A549 (cell line): ENCODE results near the gene TIE1. TPM values are rescaled to one million over a fixed set of nuclear protein-coding genes. Genes with fewer than 3 reads are reported as not detected.
"Not testable (repeated sequence)": the region's sequence is repeated elsewhere in the genome, so short reads cannot be mapped to it uniquely, and the experiment has no call there.

Source experiments
- ATAC-seq, 2 experiments: fragments of 200-7000 bp in 1 of 2; fragments of >200 bp in 1 of 2; cut with Nextera tagmentation in 1 of 2; cut with Tn5 transposase in 1 of 2; 3 replicates each; pipeline versions ENCODE4 v1.8.0 to v1.9.1; 2018 to 2020; ENCODE audit warnings: mild to moderate bottlenecking in 1 of 2, moderate library complexity in 1 of 2
- CTCF ChIA-PET: fragments of 300-600 bp; sonication (Branson Sonifier 250); formaldehyde crosslinking; extraction: SDS; loops from one replicate; lab custom pipeline; 2021; ENCODE audit warnings: antibody characterized with exemption, inconsistent platforms; lab: Yijun Ruan, JAX
- POLR2A ChIA-PET: fragments of 350-600 bp; formaldehyde crosslinking; extraction: SDS; loops from one replicate; lab custom pipeline; 2021; ENCODE audit warnings: antibody characterized with exemption, inconsistent platforms; lab: Yijun Ruan, JAX
- DNase-seq, 2 experiments: peaks; one replicate each; pipeline versions ENCODE4 v3.0.0 to v3.0.0-alpha.2; 2011 to 2016; ENCODE audit warnings: low read depth in 1 of 2, low spot score in 1 of 2
- FAIRE-seq: peaks from 2 replicates; lab custom pipeline; 2011; peaks lifted over from hg19 to GRCh38; lab: Jason Lieb, UNC
- H3K27ac ChIP-seq, 2 experiments: fragments of >200 bp; sonication (Bioruptor Twin); formaldehyde crosslinking; 3 replicates each; pipeline ENCODE4 v1.5.1; 2016 to 2017
- H3K4me1 ChIP-seq: fragments of >200 bp; sonication (Bioruptor Twin); formaldehyde crosslinking; 3 replicates; pipeline ENCODE4 v1.6.1; 2016
- H3K4me2 ChIP-seq: fragments of >200 bp; sonication (Bioruptor Twin); formaldehyde crosslinking; 3 replicates; pipeline ENCODE4 v1.6.1; 2016
- H3K4me3 ChIP-seq: fragments of >200 bp; sonication (Bioruptor Twin); formaldehyde crosslinking; 3 replicates; pipeline ENCODE4 v1.5.1; 2016
- H3K9me3 ChIP-seq: fragments of >200 bp; sonication (Bioruptor Twin); formaldehyde crosslinking; 3 replicates; pipeline ENCODE4 v1.6.1; 2016
- CHD2 ChIP-seq: fragments of 150-350 bp; IDR thresholded peaks from 2 replicates; pipeline ENCODE4 v1.6.1; 2014; ENCODE audit warnings: low read length; ENCODE audit not compliant: partially characterized antibody
- EHF ChIP-seq: fragments of 250-450 bp; sonication (Bioruptor Pico); IDR thresholded peaks from 2 replicates; pipeline ENCODE4 v1.5.0; 2020; ENCODE audit warnings: mild to moderate bottlenecking
- EHMT2 ChIP-seq: fragments of 200-600 bp; sonication (generic); IDR thresholded peaks from 2 replicates; pipeline ENCODE4 v1.6.1; 2016; ENCODE audit warnings: antibody characterized with exemption, low read depth, mild to moderate bottlenecking, moderate library complexity
- ESRRA ChIP-seq: fragments of 150-350 bp; IDR thresholded peaks from 2 replicates; pipeline ENCODE4 v1.6.1; 2014; ENCODE audit warnings: mild to moderate bottlenecking, low read length, borderline replicate concordance
- FOXS1 ChIP-seq: fragments of 250-450 bp; sonication (Bioruptor Pico); IDR thresholded peaks from 2 replicates; pipeline ENCODE4 v1.5.0; 2020; ENCODE audit warnings: mild to moderate bottlenecking, moderate library complexity
- HEYL ChIP-seq: fragments of 250-450 bp; sonication (Bioruptor Pico); IDR thresholded peaks from 2 replicates; pipeline ENCODE4 v1.8.0; 2021; ENCODE audit warnings: mild to moderate bottlenecking, moderate library complexity
- HOXA7 ChIP-seq: fragments of 250-450 bp; sonication (Bioruptor Pico); IDR thresholded peaks from 2 replicates; pipeline ENCODE4 v1.5.0; 2020; ENCODE audit warnings: mild to moderate bottlenecking, moderate library complexity
- KDM5A ChIP-seq: fragments of 200-600 bp; sonication (generic); IDR thresholded peaks from 2 replicates; pipeline ENCODE4 v1.6.1; 2016; ENCODE audit warnings: antibody characterized with exemption, mild to moderate bottlenecking
- NFE2L2 ChIP-seq: fragments of 150-350 bp; conservative IDR thresholded peaks from 2 replicates; pipeline ENCODE4 v1.6.1; 2014; ENCODE audit warnings: low read length
- NR3C1 ChIP-seq: fragments of >200 bp; sonication (Bioruptor Twin); formaldehyde crosslinking; IDR thresholded peaks from 3 replicates; pipeline ENCODE4 v1.6.1; 2017
- PHF8 ChIP-seq: fragments of 200-600 bp; sonication (generic); IDR thresholded peaks from 2 replicates; pipeline ENCODE4 v1.6.1; 2016; ENCODE audit warnings: low read depth, mild to moderate bottlenecking, antibody characterized with exemption, moderate library complexity, borderline replicate concordance
- POLR2A ChIP-seq: IDR thresholded peaks from 2 replicates; pipeline ENCODE4 v1.6.1; 2012; ENCODE audit warnings: mild to moderate bottlenecking, low read length
- RCOR1 ChIP-seq: fragments of 150-350 bp; IDR thresholded peaks from 2 replicates; pipeline ENCODE4 v1.6.1; 2014; ENCODE audit warnings: antibody characterized with exemption, low read length, low read depth
- RNF2 ChIP-seq: fragments of 200-600 bp; sonication (generic); IDR thresholded peaks from 2 replicates; pipeline ENCODE4 v1.6.1; 2016; ENCODE audit warnings: low read depth, mild to moderate bottlenecking, antibody characterized with exemption, moderate library complexity, borderline replicate concordance
- TP53 ChIP-seq: fragments of 250-450 bp; sonication (Bioruptor Pico); IDR thresholded peaks from 2 replicates; pipeline ENCODE4 v1.5.0; 2021; ENCODE audit warnings: mild to moderate bottlenecking, moderate library complexity
- WGBS: methylation state at CpG from one replicate; pipeline ENCODE4 v1.1.6; 2017; ENCODE audit errors: missing lambda C conversion rate; 5-methylcytosine and 5-hydroxymethylcytosine counted together
- polyA plus RNA-seq, 4 experiments: library from polyadenylated mRNA; depleted of rRNA in 3 of 4; stranded (reverse); fragments of >200 nt; fragmentation: RNase III in 1 of 4; extraction: RNeasy Plus Mini Kit Qiagen cat#74134 plus additional on column Dnase treatment in 1 of 4; gene quantifications; 2 replicates in 3 of 4; 3 replicates in 1 of 4; pipeline ENCODE4 v1.2.3, GENCODE V29; 2011 to 2017
- TF ChIP-seq, protein P1 (sequence below): fragments of >200 bp; sonication (Bioruptor Twin); formaldehyde crosslinking; IDR thresholded peaks from 3 replicates; pipeline ENCODE4 v1.6.1; 2016
- TF ChIP-seq, protein P2 (sequence below): IDR thresholded peaks from 2 replicates; pipeline ENCODE4 v1.6.1; 2012
- TF ChIP-seq, protein P3 (sequence below): fragments of 150-350 bp; IDR thresholded peaks from 2 replicates; pipeline ENCODE4 v1.6.1; 2014; ENCODE audit warnings: low read depth, mild to moderate bottlenecking, low read length
- TF ChIP-seq, protein P4 (sequence below): fragments of >200 bp; sonication (Bioruptor Twin); formaldehyde crosslinking; IDR thresholded peaks from 2 replicates; pipeline ENCODE4 v1.6.1; 2016
- TF ChIP-seq, protein P5 (sequence below): fragments of 200-600 bp; sonication (generic); IDR thresholded peaks from 2 replicates; pipeline ENCODE4 v1.6.1; 2016; ENCODE audit warnings: antibody characterized with exemption, mild to moderate bottlenecking, moderate library complexity
- TF ChIP-seq, protein P6 (sequence below): fragments of >200 bp; sonication (Bioruptor Twin); formaldehyde crosslinking; IDR thresholded peaks from 3 replicates; pipeline ENCODE4 v1.5.1; 2016

TIE1 gene
- polyA plus RNA-seq, 2 of the 4 experiments (the other 2 are of a cell fraction): not detected

DNA sequence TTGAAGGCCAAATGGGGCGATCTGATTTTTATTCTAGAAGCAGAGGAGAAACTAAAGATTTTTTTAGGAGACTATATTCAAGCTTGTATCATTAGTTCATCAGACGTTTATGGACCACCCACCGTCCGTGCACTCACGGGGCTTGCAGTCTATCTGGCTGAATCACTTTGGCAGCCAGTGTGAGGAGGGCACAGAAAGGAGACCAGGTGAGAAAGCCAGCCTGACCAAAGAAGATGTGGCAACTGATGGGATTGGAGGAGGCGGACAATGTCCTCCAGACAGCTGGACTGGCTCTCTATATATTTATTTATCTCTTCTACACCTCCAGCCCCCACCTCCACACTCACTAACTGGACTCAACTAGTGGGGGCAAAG lies 67.9 kb downstream of the TIE1 start:
- peak overlapping the region; percentile 98 for H3K4me2 ChIP-seq
- peak overlapping the region; percentile 94 to 99 for H3K27ac ChIP-seq
- peaks cover 50% of the 10 kb centered on the region for H3K4me1 ChIP-seq
- ATAC-seq (no peak), DNase-seq (no peak), FAIRE-seq (no peak)
- no peaks in the 10 kb centered on the region for H3K9me3 ChIP-seq
- CTCF ChIA-PET: interaction anchor here (0.7 to 2.4 kb wide), 7 partner anchors 9 to 250 kb away, joined by 3 to 10 read pairs (median 4); no protein-coding TSS in a partner anchor
- POLR2A ChIA-PET: interaction anchor here (0.7 to 2.4 kb wide), 8 partner anchors 10 to 281 kb away, joined by 3 to 37 read pairs (median 4); partner anchors contain the start of genes CDC20, HYI and KDM4A
- peak overlapping the region; percentile 90 for H3K4me3 ChIP-seq
- no peak for TF ChIP-seq EHF (CRISPR knock-in tag)
- TF ChIP-seq, protein P1, sequence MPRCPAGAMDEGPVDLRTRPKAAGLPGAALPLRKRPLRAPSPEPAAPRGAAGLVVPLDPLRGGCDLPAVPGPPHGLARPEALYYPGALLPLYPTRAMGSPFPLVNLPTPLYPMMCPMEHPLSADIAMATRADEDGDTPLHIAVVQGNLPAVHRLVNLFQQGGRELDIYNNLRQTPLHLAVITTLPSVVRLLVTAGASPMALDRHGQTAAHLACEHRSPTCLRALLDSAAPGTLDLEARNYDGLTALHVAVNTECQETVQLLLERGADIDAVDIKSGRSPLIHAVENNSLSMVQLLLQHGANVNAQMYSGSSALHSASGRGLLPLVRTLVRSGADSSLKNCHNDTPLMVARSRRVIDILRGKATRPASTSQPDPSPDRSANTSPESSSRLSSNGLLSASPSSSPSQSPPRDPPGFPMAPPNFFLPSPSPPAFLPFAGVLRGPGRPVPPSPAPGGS: no peak
- TF ChIP-seq, protein P2, sequence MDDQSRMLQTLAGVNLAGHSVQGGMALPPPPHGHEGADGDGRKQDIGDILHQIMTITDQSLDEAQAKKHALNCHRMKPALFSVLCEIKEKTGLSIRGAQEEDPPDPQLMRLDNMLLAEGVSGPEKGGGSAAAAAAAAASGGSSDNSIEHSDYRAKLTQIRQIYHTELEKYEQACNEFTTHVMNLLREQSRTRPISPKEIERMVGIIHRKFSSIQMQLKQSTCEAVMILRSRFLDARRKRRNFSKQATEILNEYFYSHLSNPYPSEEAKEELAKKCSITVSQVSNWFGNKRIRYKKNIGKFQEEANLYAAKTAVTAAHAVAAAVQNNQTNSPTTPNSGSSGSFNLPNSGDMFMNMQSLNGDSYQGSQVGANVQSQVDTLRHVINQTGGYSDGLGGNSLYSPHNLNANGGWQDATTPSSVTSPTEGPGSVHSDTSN: no peak
- TF ChIP-seq CHD2: no peak
- TF ChIP-seq, protein P3, sequence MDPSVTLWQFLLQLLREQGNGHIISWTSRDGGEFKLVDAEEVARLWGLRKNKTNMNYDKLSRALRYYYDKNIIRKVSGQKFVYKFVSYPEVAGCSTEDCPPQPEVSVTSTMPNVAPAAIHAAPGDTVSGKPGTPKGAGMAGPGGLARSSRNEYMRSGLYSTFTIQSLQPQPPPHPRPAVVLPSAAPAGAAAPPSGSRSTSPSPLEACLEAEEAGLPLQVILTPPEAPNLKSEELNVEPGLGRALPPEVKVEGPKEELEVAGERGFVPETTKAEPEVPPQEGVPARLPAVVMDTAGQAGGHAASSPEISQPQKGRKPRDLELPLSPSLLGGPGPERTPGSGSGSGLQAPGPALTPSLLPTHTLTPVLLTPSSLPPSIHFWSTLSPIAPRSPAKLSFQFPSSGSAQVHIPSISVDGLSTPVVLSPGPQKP: no peak
- TF ChIP-seq HEYL (CRISPR knock-in tag): no peak
- no peak for TF ChIP-seq KDM5A
- TF ChIP-seq NR3C1: no peak
- 7% methylated on average over 6 of the region's 6 CpGs for WGBS

DNA sequence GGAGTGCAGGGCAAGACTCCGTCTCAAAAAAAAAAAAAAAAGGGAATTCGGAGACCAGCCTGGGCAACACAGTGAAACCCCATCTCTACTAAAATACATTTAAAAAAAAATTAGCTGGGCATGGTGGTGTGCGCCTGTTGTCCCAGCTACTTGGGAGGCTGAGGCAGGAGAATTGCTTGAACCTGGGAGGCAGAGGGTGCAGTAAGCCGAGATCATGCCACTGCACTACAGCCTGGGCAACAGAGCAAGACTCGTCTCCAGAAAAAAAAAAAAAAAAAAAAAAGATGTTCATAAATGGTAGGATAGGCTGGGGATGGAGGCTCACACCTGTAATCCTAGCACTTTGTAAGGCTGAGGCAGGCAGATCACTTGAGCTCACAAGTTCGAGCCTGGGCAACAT lies 69.0 kb downstream of the TIE1 start:
- CTCF ChIA-PET: interaction anchor here (0.7 to 1.3 kb wide), 4 partner anchors 12 to 58 kb away, joined by 3 read pairs; partner anchors contain the start of genes CDC20 and MED8
- 92% methylated on average over 6 of the region's 6 CpGs for WGBS
- FAIRE-seq: not testable (repeated sequence)

DNA sequence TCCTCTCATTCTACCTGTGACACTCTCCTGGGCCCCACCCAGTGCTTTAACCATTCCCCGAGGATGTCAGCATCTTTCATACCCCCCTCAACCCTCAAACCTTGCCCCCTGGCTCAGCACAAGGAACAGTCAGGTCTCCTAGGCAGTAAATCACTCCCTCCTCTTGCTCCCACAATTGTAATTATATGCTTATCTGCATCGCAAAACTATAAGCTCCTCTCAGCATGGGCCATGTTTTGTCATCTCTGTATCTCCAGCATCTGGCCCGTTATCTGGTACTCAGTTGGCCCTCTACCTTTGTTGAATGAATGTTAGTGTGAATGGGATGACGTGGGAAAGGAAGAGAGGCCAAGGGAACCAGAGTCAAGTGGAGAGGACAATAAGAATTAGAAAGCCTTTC lies 69.8 kb downstream of the TIE1 start:
- ChIA-PET POLR2A (interaction anchor here (0.7 kb wide), 1 partner anchor 78 kb away, joined by 3 read pairs; no protein-coding TSS in a partner anchor), CTCF (no interaction called here)
- Histone ChIP-seq H3K4me1 (peaks cover 57% of the 10 kb centered on the region), H3K4me3 (no peak overlapping the region), H3K4me2 (peak overlapping the region; percentile 98; the same call in 2 of the 3 replicates), H3K9me3 (no peaks in the 10 kb centered on the region), H3K27ac (peak overlapping the region in 1 of 2 experiments; percentile 86; a peak in 3 of 6 replicates)
- DNase-seq (no peak), FAIRE-seq (no peak), ATAC-seq (no peak)
- 90% methylated on average over 4 of the region's 4 CpGs for WGBS
- no peak for TF ChIP-seq POLR2A
- no peak for TF ChIP-seq ESRRA
- TF ChIP-seq, protein P4, sequence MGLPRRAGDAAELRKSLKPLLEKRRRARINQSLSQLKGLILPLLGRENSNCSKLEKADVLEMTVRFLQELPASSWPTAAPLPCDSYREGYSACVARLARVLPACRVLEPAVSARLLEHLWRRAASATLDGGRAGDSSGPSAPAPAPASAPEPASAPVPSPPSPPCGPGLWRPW: no peak
- TF ChIP-seq TP53 (CRISPR knock-in tag): no peak
- TF ChIP-seq NFE2L2: no peak
- no peak for TF ChIP-seq EHMT2
- no peak for TF ChIP-seq RCOR1
- TF ChIP-seq HOXA7: no peak
- no peak for TF ChIP-seq RNF2
- TF ChIP-seq, protein P5, sequence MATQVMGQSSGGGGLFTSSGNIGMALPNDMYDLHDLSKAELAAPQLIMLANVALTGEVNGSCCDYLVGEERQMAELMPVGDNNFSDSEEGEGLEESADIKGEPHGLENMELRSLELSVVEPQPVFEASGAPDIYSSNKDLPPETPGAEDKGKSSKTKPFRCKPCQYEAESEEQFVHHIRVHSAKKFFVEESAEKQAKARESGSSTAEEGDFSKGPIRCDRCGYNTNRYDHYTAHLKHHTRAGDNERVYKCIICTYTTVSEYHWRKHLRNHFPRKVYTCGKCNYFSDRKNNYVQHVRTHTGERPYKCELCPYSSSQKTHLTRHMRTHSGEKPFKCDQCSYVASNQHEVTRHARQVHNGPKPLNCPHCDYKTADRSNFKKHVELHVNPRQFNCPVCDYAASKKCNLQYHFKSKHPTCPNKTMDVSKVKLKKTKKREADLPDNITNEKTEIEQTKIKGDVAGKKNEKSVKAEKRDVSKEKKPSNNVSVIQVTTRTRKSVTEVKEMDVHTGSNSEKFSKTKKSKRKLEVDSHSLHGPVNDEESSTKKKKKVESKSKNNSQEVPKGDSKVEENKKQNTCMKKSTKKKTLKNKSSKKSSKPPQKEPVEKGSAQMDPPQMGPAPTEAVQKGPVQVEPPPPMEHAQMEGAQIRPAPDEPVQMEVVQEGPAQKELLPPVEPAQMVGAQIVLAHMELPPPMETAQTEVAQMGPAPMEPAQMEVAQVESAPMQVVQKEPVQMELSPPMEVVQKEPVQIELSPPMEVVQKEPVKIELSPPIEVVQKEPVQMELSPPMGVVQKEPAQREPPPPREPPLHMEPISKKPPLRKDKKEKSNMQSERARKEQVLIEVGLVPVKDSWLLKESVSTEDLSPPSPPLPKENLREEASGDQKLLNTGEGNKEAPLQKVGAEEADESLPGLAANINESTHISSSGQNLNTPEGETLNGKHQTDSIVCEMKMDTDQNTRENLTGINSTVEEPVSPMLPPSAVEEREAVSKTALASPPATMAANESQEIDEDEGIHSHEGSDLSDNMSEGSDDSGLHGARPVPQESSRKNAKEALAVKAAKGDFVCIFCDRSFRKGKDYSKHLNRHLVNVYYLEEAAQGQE: no peak
- TF ChIP-seq PHF8: no peak
- TF ChIP-seq FOXS1 (CRISPR knock-in tag): no peak
- TF ChIP-seq, protein P6, sequence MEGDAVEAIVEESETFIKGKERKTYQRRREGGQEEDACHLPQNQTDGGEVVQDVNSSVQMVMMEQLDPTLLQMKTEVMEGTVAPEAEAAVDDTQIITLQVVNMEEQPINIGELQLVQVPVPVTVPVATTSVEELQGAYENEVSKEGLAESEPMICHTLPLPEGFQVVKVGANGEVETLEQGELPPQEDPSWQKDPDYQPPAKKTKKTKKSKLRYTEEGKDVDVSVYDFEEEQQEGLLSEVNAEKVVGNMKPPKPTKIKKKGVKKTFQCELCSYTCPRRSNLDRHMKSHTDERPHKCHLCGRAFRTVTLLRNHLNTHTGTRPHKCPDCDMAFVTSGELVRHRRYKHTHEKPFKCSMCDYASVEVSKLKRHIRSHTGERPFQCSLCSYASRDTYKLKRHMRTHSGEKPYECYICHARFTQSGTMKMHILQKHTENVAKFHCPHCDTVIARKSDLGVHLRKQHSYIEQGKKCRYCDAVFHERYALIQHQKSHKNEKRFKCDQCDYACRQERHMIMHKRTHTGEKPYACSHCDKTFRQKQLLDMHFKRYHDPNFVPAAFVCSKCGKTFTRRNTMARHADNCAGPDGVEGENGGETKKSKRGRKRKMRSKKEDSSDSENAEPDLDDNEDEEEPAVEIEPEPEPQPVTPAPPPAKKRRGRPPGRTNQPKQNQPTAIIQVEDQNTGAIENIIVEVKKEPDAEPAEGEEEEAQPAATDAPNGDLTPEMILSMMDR: no peak
- TF ChIP-seq, protein P1: no peak

More for the DNA sequence above, 69.0 kb downstream of the TIE1 start:
- Histone ChIP-seq H3K4me1 (peaks cover 58% of the 10 kb centered on the region), H3K27ac (peak overlapping the region in 1 of 2 experiments; percentile 86; a peak in 2 of 6 replicates), H3K4me2 (peak overlapping the region; percentile 98)
- POLR2A ChIA-PET: interaction anchor here (0.7 kb wide), 2 partner anchors 11 to 79 kb away, joined by 3 to 5 read pairs; partner anchors contain the start of gene CDC20
- not testable (repeated sequence) for H3K9me3 ChIP-seq, H3K4me3 ChIP-seq, ATAC-seq, DNase-seq
